IPS-18c (cell line): Measurements from ENCODE around the gene PALLD.
"Not testable (repeated sequence)": the region's sequence is repeated elsewhere in the genome, so short reads cannot be mapped to it uniquely, and the experiment has no call there.

ENCODE experiments used
- H3K4me3 ChIP-seq: 2 replicates; pipeline ENCODE4 v1.7.0; 2013; ENCODE audit warnings: low read depth, mild to moderate bottlenecking, low read length, moderate library complexity; ENCODE audit not compliant: insufficient read depth
- H3K9me3 ChIP-seq: one replicate; pipeline ENCODE4 v1.6.1; 2013; ENCODE audit warnings: mild to moderate bottlenecking, low read length, moderate library complexity; ENCODE audit not compliant: control insufficient read depth, insufficient read depth

The PALLD gene

GRCh38 chr4:168923526-168924194, 426.8 kb downstream of the PALLD start:
- no peak overlapping the region for H3K4me3 ChIP-seq
- H3K9me3 ChIP-seq, result no peaks in the 10 kb centered on the region

- no peaks in the 10 kb centered on the region for H3K9me3 ChIP-seq
- no peak overlapping the region for H3K4me3 ChIP-seq
Measured at GRCh38 chr4:168924667-168925066, 427.8 kb downstream of the PALLD start.

GRCh38 chr4:168925789-168926490, 429.1 kb downstream of the PALLD start:
- Histone ChIP-seq H3K9me3 (no peaks in the 10 kb centered on the region), H3K4me3 (no peak overlapping the region)

GRCh38 chr4:168928346-168928745, 431.5 kb downstream of the PALLD start:
- no peak overlapping the region for H3K4me3 ChIP-seq
- H3K9me3 ChIP-seq, result no peaks in the 10 kb centered on the region

GRCh38 chr4:168928875-168929274, 432.0 kb downstream of the PALLD start:
- no peak overlapping the region for H3K4me3 ChIP-seq
- no peaks in the 10 kb centered on the region for H3K9me3 ChIP-seq

GRCh38 chr4:168930413-168931196, 433.8 kb downstream of the PALLD start:
- Histone ChIP-seq H3K4me3 (no peak overlapping the region), H3K9me3 (no peaks in the 10 kb centered on the region)

- H3K9me3 ChIP-seq, result no peaks in the 10 kb centered on the region
Measured at GRCh38 chr4:168931215-168931650, 434.4 kb downstream of the PALLD start.

GRCh38 chr4:168932138-168932537, 435.3 kb downstream of the PALLD start:
- no peaks in the 10 kb centered on the region for H3K9me3 ChIP-seq

More at GRCh38 chr4:168931215-168931650, 434.4 kb downstream of the PALLD start:
- no peak overlapping the region for H3K4me3 ChIP-seq

GRCh38 chr4:168933423-168933822, 436.6 kb downstream of the PALLD start:
- Histone ChIP-seq H3K4me3 (no peak overlapping the region), H3K9me3 (no peaks in the 10 kb centered on the region)

More at GRCh38 chr4:168932138-168932537, 435.3 kb downstream of the PALLD start:
- no peak overlapping the region for H3K4me3 ChIP-seq

- H3K4me3 ChIP-seq, H3K9me3 ChIP-seq: not testable (repeated sequence)
Measured at GRCh38 chr4:168937473-168937872, 440.6 kb downstream of the PALLD start.

- no peaks in the 10 kb centered on the region for H3K9me3 ChIP-seq
- no peak overlapping the region for H3K4me3 ChIP-seq
Measured at GRCh38 chr4:168942985-168943384, 446.1 kb downstream of the PALLD start.

GRCh38 chr4:168945291-168945690, 448.4 kb downstream of the PALLD start:
- H3K4me3 ChIP-seq, result no peak overlapping the region

GRCh38 chr4:168952821-168953246, 456.0 kb downstream of the PALLD start:
- not testable (repeated sequence) for H3K9me3 ChIP-seq, H3K4me3 ChIP-seq

More at GRCh38 chr4:168945291-168945690, 448.4 kb downstream of the PALLD start:
- H3K9me3 ChIP-seq, result no peaks in the 10 kb centered on the region

GRCh38 chr4:168955674-168956073, 458.8 kb downstream of the PALLD start:
- Histone ChIP-seq H3K4me3 (no peak overlapping the region), H3K9me3 (peaks cover 2% of the 10 kb centered on the region)

- Histone ChIP-seq H3K4me3 (no peak overlapping the region), H3K9me3 (no peaks in the 10 kb centered on the region)
Measured at GRCh38 chr4:168960716-168961115, 463.9 kb downstream of the PALLD start.

GRCh38 chr4:168972596-168972995, 475.7 kb downstream of the PALLD start:
- Histone ChIP-seq H3K9me3 (peaks cover 4% of the 10 kb centered on the region), H3K4me3 (no peak overlapping the region)
